GM12892 (cell line): Measurements from ENCODE around the gene TAF10.

Experiments
- POLR2A ChIP-seq: IDR thresholded peaks from 2 replicates; pipeline ENCODE4 v1.6.1; 2011; ENCODE audit warnings: low read depth, low read length, control low read depth
- POLR2AphosphoS5 ChIP-seq: IDR thresholded peaks from 2 replicates; pipeline ENCODE4 v1.6.1; 2011; ENCODE audit warnings: low read depth, low read length, control low read depth
- TAF1 ChIP-seq: IDR thresholded peaks from 2 replicates; pipeline ENCODE4 v1.6.1; 2011; ENCODE audit warnings: low read depth, mild to moderate bottlenecking, control low read depth, low read length, borderline replicate concordance

- no peak for TF ChIP-seq TAF1
- TF ChIP-seq POLR2A, result no peak
- no peak for TF ChIP-seq POLR2AphosphoS5
These were observed 10.5 kb upstream of the TAF10 start for GRCh38 chr11:6622261-6623171.
